DMS 273 (cell line): Measurements from ENCODE around the gene SCGB3A1.

ENCODE experiments used
- DNase-seq: peaks from one replicate; lab custom pipeline; 2025; ENCODE audit not compliant: unreplicated experiment; lab: John Stamatoyannopoulos, UW

The SCGB3A1 gene, protein sequence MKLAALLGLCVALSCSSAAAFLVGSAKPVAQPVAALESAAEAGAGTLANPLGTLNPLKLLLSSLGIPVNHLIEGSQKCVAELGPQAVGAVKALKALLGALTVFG

DNA sequence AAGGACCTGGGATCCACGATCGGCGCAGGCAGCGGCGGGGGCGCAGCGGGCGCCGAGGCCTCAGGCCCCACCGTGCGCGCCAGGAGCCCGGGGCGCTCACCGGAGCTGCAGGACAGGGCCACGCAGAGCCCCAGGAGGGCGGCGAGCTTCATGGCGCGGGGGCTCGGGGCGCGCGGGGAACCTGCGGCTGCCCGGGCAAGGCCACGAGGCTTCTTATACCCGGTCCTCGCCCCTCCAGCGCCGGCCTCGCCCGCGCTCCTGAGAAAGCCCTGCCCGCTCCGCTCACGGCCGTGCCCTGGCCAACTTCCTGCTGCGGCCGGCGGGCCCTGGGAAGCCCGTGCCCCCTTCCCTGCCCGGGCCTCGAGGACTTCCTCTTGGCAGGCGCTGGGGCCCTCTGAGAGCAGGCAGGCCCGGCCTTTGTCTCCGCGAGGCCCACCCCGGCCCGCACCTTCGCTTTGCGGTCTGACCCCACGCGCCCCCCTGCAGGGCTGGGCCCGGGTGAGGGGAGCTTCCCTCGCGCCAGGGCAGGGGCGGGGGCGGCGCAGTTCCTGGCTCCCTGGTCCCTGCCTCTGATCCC is at the start of gene SCGB3A1:
Gene SCGB3A1, minus strand, starts transcription at position 189 of the 577 bp plus-strand sequence. Its CDS starts 37 bp downstream, at position 152.
- peak; percentile 34 for DNase-seq

DNA sequence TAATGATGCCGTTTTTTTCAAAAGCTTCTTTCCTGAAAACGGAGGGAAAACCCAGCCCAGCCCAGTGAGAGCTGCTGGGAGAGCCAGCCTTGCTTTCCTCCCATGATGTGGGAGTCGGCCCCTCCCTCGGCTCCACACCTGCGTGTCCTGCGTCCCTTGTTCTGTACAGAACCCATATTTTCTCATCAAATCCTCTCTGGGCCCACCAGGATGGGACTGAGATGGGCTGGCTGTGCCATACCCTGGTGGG is 49.2 kb upstream of the SCGB3A1 start:
- no peak for DNase-seq

DNA sequence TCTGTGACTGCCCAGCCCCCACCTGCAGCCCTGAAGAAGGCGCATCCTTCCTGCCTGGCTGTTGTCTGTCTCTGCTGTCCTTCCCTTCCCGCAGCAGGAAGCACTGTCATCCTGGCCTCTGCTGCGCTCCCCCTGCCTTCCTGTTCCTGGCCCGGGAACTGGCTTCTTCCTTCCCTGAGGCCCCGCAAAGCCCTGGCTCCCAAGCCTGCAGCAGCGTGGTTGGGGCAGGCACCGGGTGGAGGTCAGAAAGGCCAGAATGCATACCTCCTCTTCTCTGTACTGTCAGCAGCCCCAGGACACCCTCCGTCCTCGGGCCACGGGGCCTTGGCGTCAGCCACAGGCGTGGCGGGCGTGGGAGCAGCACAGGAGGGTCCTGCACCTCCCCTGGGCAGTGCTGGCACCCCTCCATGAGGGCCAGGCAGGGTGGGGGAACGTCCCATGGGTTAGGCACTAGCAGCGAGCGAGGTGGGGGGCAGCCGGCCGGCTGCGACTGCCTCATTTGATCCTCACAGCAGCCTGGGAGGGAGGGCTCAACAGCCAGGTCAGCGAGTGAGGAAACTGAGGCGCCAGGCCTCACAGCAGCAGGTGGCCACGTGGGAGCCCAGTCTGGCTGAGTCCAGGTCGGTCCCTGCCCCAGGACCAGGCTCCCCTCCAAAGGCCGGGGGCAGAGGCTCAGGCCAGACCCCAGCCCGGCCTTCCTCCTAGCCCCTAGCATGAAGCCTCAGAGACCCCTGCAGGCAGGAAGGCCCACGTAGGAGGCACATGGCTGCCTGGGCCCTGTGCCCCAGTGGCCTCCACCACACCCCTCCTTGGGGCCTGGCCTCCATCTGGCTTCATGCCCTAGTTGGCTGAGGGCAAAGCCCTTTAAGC is 48.7 kb upstream of the SCGB3A1 start:
- DNase-seq = no peak

DNA sequence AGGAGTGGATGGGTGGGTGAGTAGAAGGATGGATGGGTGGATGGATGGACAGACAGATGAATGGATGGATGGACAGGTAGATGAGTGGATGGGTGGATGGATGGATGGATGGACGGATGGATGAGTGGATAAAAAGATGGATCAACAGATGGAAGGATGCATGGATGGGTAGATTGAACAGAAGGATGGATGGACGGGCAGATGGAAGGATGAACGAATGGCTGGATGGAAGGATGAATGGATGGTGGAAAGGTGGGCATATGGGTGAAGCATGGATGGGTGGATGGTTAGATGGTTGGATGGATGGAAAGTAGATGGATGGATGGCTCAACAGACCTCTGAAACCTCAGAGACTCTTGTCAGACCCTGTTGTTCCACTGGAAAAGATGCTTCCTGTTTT is 48.0 kb upstream of the SCGB3A1 start:
- no peak for DNase-seq

DNA sequence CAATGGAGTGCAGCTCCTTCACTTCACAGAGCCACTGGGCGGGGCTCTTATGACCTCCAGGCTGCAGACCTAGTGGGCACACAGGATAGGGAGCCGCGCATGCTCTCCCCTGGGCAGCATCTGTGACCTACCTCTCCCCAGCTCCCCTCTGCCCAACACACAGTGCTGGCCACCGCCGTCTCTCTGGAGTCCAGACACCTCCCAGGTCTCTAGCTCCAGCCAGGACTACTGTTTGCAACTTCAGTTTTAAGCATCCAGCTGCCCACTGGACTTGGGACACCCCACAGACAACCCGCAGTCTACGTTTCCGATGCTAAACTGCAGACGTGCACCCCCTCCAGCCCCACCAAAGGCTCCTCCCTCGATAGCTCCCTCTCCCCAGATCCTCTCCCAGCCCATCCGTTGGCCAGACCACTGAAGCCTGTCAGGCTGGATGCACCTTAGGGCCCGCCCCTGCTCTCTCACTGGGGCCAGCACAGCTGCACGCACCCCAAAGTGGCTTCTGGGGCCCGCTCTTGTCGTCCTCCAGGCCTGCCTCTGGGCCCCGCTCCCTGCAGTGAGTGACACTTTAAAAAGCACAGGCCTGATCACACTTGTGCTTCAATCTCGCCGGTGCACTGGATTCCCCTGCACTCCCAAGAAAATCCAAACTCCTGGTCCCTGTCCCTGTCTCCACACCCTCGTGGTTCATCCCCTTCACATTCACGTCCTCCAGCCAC is 46.8 kb upstream of the SCGB3A1 start:
- no peak for DNase-seq

DNA sequence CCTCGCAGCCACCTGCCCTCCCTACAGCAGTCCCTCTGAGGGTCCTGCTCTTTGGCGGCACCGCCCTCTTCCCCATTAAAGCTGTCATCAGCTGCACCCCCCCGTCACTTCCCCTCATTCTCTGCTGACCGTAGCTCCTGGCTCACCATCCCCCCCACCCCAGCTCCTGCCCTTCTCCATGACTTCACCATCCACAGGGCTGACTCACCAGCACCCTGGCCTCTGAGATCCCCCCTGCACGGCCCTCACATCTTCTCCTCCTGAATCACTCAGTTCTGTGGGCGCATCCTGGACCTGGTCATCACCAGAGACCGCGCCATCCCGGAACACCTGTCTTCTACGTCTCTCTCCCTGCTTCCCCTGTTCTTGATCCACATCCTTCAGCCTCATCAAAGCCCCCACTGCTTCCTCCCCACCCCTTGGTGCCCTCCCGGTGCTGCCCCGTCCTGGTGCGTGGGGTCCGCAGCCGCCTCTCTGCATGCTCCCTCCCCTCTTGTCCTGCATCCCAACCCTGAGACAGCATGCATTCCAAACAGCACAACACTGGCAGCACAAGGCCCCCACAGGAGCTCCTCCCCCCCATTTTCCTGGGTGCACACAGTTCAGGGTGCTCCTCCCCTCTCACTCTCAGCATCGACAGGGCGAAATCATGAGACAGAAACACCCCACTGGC is 45.2 kb upstream of the SCGB3A1 start:
- no peak for DNase-seq

DNA sequence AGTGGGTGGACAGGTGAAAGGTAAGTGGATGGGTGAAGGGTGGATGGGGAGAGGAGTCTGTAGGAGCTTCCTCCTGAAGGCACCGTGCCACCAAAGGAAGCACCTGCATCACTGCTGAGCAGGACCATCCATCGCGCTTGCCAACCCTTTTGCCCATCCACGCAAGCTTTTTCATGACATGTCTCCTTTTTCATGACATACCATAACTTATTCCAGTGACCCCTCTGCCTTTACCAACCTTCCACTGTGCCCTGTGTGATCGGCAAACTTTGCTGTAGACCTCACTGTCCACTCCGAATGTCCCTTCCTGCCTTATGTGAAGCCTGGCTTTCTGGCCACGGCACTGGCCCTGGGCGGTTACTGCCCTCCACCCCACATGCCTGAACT is 44.7 kb upstream of the SCGB3A1 start:
- no peak for DNase-seq

DNA sequence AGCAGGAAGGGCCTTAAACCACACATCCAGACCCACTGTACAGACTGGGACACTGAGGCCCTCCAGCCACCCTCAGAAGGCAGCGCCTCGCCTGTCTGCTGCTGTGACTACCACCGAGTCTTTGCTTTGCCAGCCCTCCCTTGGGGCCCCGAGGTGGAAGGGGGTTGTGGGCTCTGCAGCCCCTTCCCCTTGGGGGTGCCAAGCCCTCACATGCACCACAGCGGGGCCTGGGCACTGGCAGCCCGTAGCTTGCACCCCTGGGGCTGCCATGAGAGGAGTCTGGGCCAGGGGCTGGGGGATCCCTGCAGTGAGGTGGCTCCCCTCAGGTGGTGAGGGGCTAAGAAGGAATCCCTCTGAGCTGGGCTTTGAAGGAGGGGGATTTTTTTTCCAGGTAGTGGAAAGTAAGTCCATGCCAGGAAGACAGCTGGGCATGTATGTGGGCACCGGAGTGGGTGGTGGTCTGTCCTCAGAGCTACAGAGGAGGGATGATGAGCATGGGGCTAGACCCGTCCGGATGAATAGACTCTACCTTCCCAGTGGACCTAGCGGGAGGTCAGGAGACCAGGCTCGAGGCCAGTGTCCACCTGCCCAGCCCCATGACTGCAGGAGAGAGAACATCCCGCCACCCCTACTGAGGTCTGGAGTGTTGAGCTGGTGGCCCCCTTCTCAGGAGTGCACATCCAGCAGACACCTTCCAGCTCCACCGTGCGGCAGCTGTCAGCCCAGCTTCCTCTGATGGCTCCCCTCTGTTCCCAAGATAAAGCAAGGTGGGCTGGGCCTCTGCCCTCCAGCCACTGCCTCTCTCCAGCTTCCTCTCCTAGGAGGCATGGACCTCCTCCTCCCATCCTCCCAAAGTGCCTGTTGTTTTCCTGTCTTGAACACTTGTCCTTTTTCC is 42.2 kb upstream of the SCGB3A1 start:
- DNase-seq = no peak

DNA sequence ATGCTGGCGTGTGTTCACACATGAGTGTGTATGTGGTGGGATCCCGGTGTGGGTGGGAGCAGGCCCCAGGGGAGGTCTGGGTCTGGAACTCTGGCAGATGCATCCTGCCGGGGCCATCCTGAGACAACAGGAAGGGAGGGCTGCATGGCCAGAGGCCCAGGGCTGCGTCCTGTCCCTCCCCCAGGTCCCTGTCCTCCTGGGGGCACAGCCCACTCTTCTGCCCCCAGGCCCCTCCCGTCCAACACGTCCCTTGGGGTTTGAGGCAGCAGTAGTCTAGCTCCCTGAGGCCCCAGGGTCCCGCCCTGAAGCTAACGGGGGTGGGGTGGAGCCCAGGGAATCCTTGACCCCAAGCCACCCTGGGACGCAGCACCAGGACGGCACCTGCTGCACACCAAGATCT is 41.5 kb upstream of the SCGB3A1 start:
- no peak for DNase-seq

DNA sequence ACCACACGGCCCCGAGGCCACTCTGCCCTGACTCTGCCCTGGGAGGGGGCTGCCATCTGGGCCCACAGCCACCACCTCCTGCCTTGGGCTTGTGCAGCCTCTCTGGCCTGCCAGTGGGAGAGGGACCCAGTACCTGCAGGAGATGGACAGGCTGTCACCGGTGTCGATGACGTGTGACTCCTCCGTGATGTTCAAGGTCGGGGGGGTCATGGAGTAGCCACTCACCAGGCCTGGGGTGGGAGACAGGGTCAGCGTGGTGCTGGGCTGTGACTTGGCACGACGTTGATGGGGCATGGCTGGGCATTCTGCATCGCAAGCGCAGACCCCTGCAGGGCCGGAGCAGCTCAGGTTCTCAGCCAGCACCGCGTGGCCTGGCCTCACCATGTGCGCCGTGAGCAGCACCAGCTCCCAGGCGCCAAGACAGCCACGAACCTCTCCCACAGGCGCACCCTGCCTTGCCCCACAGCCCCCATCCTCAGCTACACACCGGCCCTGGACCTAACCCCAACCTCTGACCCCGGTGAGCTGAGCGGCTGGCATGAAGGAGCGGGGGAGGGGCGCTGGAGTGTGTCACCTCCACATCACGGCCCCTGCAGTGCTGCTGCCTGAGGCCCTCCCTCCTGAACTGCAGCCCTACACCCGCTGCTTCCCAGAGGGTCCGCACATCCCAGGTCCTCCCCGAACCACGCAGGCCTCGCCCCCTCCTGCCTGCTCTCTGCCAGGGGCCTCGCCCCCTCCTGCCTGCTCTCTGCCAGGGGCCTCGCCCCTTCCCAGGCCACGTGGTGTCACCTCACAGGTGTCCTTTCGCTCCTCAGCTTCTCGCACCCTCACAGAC is 40.5 kb upstream of the SCGB3A1 start:
- DNase-seq = no peak

DNA sequence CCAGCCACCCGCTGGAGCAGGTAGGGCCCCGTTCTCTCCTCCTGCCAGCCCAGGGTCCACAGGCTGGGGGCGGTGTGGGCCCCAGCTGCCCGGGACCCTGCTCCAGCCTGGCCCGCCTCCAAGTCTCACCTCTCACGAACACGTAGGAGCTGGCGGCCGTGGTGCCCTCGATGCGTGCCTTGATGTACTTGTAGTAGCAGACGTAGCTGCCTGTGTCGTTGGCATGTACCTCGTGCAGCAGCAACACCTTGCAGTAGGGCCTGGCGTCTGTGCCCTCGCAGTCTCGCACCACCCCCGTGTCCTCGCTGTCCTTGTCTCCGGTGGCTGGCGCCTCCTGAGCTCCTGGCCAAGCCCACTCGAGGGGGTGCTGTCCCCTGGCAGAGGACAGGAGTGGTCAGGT is 39.1 kb upstream of the SCGB3A1 start:
- no peak for DNase-seq

DNA sequence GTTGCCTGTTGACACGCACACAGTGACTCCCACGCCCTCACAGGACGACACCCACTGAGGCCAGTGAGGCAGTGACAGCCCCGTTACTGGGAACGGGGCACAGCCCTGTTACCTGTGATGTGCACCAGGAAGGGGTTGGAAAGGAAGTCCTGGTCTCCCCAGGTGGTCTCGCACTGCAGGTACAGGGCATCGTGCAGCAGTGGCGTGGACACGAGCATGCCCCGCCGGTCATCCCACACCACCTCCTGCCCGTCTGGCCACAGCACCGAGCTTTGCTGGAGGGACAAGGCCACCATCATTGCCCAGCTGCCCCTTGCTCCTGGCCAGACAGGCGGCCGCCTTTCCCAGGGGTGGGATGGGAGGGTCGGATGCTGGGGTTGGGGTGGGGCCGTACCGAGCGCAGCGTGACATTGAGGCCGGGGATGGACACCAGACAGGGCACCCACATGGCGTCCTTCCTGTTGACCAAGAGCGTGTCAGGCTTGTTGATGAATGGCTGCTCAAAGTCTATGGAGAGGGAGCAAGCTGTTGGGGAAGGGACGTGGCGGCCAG is 38.6 kb upstream of the SCGB3A1 start:
- DNase-seq = no peak

DNA sequence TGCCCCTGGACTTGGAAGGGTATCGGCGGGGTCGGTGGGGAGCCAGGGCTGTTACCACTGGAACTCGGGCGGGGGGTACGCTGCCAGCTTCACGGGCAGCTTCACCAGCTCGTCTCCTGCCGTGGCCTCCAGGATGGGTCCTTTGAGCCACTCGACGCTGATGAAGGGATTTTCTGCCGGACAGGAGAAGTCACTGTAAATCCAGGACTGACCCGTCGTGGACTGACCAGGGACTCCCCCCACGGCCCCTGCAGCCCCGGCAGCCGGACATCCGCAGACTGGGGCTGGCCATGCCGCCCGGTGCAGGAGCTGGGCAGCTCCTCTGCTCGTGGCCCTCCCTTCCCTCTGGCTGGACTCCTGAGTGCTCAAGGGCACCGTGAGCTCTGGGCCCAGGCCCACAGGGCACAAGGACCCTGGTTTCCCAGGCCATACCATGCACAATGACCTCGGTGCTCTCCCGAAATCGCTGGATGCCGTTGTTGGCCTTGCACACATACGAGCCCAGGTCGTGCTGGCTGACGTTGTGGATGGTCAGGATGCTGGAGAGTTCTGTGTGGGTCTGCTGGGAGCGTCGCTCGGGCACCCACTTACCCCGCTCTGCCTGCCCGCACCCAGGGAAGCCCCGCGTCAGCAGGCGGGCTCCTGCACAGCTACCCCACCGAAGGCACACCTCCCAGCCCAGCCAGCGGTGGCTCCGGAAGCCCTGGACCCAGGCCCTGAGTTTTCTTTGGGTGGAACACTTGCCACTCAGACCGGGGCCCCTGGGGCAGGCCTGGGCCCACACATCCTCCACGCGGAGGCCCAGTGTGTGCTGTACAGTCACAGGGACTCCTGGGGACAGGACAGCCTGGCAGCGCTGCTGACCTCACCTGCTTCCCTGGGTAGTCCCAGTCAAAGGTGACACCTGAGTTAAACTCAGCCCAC is 37.8 kb upstream of the SCGB3A1 start:
- no peak for DNase-seq

DNA sequence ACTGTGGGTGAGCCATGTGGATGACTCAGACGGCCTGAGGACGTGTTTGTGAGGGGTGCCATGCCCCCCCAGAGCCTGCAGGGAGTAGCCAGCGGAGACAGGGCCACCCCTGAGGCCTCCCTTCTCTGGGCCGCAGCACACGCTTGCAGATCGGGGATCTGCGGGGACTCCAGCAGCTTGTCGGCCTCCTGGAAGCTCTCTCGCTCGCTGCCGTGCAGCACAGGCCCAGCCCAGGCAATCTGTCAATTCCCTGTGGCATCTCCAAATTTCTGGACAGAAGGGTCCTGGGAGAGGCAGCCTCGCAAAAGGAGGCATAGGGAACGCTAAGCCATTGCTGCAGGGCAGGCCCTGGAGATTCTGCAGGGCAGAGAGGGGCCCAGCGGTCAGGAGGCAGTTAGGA is 36.9 kb upstream of the SCGB3A1 start:
- DNase-seq = no peak

DNA sequence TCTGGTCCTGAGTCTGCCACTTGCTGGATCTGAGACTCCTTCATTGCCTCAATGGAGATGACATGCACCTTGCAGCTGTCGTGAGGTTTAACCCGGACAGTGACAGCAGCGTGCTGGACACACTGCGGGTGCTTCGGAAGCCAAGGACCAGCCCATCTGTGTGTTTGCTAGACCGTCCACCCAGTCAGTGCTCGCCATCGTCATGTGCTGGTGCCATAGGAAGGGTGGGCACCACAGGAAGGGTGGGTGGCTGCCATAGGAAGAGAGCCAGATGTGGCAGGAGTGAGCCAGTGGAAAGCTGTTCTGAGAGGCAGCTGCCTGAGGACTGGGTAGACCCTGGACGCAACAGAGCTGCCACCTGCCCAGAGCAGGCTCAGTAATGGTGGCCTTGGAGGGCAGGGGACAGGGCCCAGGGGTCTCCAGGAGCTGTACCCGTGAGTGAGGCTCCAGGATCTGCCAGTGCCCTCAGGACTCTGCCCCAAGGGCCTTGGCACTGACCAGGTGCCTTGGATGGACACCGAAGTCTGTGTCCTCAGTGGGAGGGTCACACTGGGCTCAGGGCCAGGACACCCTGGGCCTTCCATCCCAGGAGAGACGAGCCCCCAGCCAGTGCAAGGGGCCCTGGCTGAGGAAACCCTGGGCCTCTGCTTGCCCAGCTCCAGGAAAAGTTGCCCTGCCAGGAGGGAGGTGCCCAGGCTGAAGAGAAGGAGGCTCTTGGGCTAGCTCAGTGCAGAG is 36.3 kb upstream of the SCGB3A1 start:
- no peak for DNase-seq

DNA sequence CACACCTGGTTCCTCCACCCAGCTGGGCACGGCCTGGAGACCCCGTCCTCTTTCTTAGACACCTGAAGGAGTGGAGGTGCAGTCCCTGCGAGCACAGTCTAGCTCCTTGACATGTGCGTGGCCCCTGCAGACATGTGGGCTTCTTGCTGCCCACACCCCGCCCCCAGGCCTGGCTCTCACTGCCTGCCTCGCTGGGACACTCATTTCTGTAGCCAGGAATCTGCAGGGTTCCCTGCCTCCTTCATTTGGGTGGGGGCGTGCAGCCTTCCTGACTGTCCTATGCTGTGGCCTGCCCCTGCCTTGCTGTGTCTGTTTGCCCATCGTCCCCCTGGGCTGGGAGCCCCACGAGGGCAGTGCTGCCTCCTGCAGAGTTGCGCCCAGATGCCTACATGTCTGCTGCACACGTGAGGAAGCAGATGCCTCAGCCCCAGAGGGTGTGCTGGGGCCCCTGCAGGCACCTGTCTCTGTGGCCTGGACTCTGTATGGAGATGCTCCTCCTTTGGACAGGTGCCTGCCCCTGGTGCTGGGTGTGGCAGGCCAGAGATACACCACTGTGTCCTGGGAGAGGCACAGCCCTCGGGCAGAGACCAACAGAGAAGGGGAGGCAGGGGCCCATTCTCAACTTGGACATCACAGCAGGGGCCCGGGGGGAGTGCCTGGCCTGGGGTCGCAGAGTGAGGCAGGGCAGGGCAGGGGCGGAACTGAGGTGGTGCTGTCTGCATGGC is 35.5 kb upstream of the SCGB3A1 start:
- DNase-seq = no peak
